Measurements from ENCODE around the gene CREB5.

The CREB5 gene

GRCh38 chr7:28836716-28837115 lies 424.4 kb downstream of the CREB5 start:
- DNase-seq: no peak

- DNase-seq: no peak
These were observed 424.9 kb downstream of the CREB5 start for GRCh38 chr7:28837216-28837615.

- DNase-seq: no peak
These were observed 428.3 kb downstream of the CREB5 start for GRCh38 chr7:28840592-28840995.

GRCh38 chr7:28841766-28842165 lies 429.4 kb downstream of the CREB5 start:
- no peak for DNase-seq

GRCh38 chr7:28842769-28843295 lies 430.5 kb downstream of the CREB5 start:
- DNase-seq: no peak

- DNase-seq: no peak
These were observed 432.8 kb downstream of the CREB5 start for GRCh38 chr7:28845106-28845505.

- no peak for DNase-seq
These were observed 434.9 kb downstream of the CREB5 start for GRCh38 chr7:28847176-28847575.

GRCh38 chr7:28847681-28848080 lies 435.4 kb downstream of the CREB5 start:
- DNase-seq: no peak

GRCh38 chr7:28848906-28849305 lies 436.6 kb downstream of the CREB5 start:
- no peak for DNase-seq

- no peak for DNase-seq
These were observed 438.4 kb downstream of the CREB5 start for GRCh38 chr7:28850699-28851098.

- no peak for DNase-seq
These were observed 440.8 kb downstream of the CREB5 start for GRCh38 chr7:28853150-28853549.

GRCh38 chr7:28853834-28854749 lies 441.8 kb downstream of the CREB5 start:
- peak; percentile 71 to 76 for DNase-seq

GRCh38 chr7:28854750-28855074 lies 442.4 kb downstream of the CREB5 start:
- no peak for DNase-seq

- DNase-seq: no peak
These were observed 443.4 kb downstream of the CREB5 start for GRCh38 chr7:28855538-28856217.

- no peak for DNase-seq
These were observed 444.3 kb downstream of the CREB5 start for GRCh38 chr7:28856656-28857055.

- DNase-seq: no peak
These were observed 445.9 kb downstream of the CREB5 start for GRCh38 chr7:28858206-28858605.

- no peak for DNase-seq
These were observed 446.6 kb downstream of the CREB5 start for GRCh38 chr7:28858895-28859294.

GRCh38 chr7:28861825-28862224 lies 449.5 kb downstream of the CREB5 start:
- no peak for DNase-seq

GRCh38 chr7:28862595-28863272 lies 450.4 kb downstream of the CREB5 start:
- no peak for DNase-seq

GRCh38 chr7:28865601-28866144 lies 453.4 kb downstream of the CREB5 start:
- no peak for DNase-seq

GRCh38 chr7:28868712-28869111 lies 456.4 kb downstream of the CREB5 start:
- no peak for DNase-seq

- no peak for DNase-seq
These were observed 458.8 kb downstream of the CREB5 start for GRCh38 chr7:28871077-28871476.

GRCh38 chr7:28871631-28872030 lies 459.3 kb downstream of the CREB5 start:
- no peak for DNase-seq

Measured in activated CD4-positive, alpha-beta T cell treated with anti-CD3 and anti-CD28 coated beads, Interleukin-2, amount 50 U/mL, for 48 hours (primary cell).